ENCODE measurements around the gene NHSL2. TPM values are rescaled to one million over a fixed set of nuclear protein-coding genes. Genes with fewer than 3 reads are reported as not detected.

The NHSL2 gene
- total RNA-seq, 1 donor from 2014 or later: 0.45 TPM

DNA sequence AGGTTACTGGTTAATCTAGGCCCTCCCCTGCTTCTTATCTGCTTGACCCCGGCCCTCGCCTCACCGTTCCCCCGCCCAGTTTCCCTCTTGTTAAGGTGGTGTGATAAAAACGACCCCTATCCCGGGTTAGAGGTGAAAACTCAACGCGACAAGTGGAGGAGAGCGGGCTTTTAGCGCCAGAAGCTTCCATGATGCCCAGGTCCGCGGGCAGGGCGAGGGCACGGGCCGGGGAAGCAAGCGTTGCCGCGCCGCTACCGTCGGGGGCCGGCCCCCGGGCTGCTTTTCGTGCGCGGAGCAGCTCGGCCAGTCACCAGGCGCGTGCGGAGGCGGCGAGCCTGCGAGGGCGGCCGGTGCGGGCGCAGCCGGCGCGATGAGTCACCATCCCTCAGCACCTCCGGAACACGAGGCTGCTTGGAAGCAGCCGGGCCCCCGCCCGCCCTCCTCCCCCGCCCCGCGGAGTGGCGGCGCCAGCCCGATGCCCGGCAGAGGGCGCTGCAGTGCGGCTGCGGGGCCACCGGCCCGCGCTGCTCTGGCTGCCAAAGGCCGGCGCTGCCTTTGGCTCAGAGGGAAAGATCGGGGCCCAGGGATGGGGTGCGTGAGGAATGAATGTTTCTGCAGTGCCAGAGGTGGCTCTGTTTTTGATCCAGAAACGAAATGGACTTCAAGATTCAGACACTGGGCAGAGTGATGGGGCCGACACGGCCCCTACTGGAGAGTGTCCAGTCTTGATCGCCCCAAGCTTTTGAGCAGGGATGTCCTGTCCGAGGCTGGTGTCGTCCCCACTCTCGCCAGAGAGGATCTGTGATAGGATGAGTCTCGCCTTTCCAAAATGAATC lies 107.8 kb downstream of the NHSL2 start:
- DNase-seq (ENCODE audit: low read depth): peak; percentile 72

DNA sequence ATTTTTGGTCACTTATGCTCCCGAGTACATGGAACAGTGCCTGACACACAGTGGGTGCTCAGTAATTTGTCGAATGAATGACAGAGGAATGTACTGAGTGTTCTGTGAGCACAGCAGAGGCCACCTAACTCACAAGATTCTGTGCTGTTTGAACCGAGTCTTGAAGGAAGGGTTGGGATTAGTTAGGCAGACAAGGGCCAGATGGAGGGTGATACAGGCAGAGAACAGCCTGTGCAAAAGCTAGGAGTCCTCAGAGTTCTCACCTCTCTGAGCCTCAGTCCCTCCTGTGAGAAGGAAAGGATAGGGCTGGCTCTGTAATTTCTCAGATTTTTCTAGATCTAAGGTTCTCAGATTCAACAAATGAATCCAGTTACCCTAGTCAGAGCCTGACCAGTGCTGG lies 108.8 kb downstream of the NHSL2 start:
- no peak for DNase-seq (ENCODE audit: low read depth)

DNA sequence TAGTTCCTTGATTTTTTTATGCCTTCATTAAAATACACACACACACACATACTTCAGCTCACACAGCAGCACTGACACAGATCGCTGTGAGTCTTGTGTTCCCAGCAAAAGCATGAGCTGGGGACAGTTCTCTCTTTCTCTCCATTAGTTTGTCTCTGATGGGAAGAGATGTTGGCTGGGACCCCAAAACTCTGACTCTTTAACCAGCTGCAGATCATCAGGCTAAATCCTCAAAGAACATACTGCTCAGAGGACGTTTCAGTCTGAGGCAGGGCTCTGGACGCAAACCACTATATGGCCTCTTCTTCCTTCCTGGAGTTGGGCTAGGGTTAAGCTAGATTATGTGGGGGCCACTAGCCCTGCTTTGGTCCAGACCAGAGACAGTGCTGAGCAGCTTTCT lies 109.6 kb downstream of the NHSL2 start:
- DNase-seq (ENCODE audit: low read depth): no peak

DNA sequence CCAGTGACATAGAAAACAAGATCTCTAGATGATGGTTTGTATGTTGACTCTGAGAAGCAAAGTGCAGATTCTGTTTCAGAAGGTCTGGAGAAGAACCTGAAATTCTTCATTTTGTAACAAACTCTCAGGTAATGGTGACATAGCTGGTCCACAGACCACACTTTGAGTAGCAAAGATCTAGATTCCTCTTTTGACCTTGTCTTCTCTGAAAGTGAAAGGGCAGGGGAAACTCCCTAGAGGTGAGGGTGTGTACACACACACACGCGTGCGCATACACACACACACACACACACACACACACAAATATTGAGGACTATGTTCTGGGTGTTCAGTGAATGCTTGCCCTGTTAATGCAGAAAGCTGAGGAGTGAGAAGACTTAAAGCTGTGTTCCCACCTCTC lies 110.1 kb downstream of the NHSL2 start:
- no peak for DNase-seq (ENCODE audit: low read depth)

DNA sequence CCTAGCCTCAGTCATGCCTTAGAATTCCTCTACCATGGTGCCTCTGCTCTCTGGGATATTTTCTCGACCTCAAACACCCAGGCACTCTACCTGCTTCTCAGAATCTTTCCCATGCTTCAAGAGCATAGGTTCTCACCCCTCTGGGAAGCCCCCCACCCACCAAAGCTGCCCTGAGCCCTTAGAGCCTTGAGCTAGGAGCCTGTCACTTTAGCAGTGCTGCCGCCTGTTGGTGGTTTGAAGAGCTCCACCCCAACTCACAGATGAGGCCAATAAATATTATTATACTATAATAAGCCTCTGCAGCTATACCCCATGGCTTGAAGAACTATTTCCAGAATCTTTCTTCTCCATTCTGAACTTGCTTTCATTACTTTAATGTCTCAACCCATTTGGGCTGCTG lies 111.3 kb downstream of the NHSL2 start:
- DNase-seq (ENCODE audit: low read depth): no peak

DNA sequence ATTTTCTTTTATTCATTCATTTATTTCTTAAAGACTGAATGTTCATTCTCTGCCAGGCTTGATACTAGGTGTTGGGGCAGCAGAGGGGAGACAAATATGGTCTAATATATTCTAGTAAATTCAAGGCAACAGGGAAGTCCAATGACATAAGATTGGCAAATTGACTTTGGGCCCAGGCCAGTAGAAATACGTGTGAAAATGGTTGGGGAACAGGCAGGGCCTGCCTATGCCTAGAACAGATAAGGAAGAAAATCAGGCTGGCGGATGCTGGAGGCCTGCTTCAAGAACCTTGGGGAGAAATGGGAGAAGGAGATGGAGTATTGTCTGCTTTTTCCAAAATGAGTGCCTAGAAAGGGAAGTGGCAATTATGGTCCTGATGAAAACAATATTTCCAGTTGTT lies 112.4 kb downstream of the NHSL2 start:
- no peak for DNase-seq (ENCODE audit: low read depth)

DNA sequence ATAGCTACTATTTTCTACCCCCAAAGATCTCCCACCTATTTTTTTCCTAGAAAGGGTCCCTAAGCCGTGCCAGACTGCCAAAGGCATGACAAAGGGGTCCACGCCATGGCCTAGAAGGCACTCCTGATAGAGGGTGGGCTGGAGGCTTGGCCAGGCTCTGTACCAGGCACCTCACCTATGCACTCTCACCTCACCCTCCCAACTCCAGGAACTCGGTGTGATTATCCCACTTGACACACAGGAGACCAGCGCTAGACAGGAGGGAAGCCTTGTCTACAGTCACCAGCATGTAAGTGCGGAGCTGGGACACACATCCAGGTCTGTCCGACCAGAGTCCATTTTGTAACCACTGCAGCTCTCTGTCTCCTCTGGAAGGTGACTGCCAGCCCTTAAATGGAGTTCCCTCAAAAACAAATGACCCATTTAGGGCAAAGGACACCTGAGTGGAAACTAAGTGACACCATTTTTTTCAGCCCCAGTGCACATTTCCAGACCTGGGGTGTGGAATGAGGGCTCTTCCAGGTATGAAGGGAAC lies 114.7 kb downstream of the NHSL2 start:
- DNase-seq (ENCODE audit: low read depth): no peak

DNA sequence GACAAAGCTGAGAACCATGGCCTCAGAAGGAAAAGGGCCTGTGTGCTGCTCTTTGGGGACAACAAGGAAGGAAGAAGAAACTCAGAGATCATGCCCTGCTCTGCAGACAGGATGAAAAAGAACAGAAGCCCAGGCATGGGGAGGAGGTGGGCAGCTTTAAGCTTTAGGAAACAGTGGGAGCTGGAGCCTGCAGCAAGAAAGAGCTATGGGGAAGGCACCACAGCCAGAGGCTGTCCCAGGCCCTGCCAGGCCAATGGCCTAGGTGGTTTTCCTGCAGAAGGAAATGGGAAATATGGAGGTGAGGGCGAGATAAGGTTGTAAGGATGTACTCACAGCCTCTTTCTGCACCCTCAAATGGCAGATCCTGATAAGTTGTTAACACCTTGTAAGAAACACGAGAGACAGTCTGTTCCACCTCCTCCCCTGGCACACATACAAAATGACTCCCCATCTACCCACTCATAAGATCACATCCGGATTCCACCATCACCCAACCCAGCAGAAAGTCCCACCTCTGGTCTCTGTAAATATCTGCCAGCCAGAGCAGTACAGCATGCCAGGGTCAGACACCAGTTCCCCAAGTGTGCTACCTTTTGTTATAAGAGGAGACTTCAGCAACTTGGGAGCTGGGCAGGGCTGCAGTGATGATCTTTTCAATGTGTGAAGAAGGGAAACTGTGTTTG lies 115.8 kb downstream of the NHSL2 start:
- DNase-seq (ENCODE audit: low read depth): no peak

DNA sequence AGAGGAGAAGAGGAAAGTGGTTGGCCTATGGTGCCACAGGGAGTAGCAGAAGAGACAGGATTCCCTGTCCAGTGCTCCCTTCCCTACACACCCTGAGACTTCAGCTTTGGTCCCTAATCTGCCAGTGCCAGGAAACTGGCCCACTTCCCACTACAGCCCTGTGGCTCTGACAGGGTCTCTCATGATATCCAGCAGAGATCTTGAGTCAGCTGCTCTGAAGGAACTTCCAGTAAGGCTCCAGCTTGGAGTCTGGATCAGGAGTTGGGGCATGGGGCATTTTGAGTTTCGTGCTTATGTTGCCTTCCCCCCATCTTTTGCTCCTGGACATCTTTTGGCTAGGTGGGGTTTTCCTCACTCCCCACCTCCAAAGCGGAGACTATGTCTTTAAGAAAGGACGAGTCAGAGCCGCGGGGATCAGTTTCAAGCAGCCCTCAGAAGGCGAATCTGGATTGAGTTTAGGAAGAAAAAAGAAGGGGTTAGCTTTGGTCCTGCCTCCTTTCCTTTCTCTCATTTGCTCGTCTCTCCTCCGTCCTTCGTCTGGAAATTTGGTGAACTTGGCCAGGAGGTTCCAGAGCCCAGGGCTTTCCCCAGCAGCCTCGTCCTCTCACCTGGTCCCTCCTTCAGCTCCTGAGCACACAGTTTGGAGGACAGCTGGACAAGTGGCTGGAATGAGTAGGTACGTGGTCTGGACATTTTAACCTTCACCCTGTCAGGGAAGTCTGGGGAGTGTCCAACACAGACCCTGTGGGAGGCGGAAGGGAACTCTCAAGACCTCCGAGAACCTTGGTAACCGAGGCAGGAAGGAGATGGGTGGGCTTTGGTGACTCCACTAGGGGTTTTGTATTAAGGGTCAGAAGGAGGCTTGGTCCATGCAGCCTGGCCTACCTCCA lies 116.6 kb downstream of the NHSL2 start:
- DNase-seq (ENCODE audit: low read depth): no peak

DNA sequence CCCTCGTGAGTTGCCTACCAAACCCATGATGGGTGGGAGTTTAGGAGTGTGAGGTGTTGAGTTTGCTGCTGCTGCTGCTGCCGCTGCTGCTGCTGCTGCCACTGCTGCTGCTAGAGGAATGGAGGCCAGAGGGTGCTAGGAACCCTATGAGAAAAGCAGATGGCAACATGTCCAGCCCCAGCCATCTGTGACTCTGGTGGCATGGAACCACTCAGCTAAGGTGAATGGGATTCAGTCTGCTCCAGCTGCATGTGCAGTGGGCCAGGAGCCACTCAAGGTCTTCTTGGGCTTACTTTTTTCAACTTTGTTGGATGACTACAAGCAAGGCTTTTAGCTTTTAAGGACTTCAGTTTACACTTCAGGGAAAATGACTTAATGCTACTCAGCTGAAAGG lies 117.3 kb downstream of the NHSL2 start:
- no peak for DNase-seq (ENCODE audit: low read depth)

DNA sequence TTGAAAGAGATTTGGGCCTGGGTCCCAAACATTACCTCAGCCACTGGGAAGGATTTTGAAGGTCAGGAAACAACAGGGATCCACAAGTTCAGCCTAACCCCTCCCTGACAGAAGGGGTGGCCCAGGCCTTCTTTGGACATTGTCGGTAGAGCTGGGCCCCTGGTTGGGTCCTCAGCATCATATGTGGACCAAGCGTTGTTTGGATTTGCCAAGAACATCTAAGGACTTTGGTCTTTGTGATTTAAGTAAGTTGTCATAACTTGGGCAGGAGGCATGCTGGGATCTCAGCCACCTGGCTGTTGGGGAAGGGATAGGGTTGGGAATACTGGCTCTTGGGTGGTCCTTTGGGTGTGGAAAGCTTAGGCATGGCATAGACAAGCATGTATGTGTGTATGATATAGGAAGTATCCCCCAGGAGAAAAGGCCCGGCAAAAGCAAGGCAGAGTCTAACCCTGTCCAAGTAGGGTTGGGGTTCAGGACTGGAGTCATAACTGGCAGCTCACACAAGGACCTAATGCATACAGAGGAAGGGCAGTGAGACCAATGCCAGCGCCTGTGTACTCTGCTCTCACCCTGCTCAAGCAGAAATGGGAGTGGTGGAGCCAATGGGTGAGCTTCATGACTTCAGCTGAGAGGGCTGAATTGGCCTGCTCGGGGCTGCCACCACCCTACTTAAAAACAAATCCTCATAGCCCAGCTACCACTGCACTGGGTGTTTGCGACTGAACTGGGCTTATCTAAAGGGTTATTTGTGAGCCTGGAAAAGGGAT lies 118.2 kb downstream of the NHSL2 start:
- no peak for DNase-seq (ENCODE audit: low read depth)

DNA sequence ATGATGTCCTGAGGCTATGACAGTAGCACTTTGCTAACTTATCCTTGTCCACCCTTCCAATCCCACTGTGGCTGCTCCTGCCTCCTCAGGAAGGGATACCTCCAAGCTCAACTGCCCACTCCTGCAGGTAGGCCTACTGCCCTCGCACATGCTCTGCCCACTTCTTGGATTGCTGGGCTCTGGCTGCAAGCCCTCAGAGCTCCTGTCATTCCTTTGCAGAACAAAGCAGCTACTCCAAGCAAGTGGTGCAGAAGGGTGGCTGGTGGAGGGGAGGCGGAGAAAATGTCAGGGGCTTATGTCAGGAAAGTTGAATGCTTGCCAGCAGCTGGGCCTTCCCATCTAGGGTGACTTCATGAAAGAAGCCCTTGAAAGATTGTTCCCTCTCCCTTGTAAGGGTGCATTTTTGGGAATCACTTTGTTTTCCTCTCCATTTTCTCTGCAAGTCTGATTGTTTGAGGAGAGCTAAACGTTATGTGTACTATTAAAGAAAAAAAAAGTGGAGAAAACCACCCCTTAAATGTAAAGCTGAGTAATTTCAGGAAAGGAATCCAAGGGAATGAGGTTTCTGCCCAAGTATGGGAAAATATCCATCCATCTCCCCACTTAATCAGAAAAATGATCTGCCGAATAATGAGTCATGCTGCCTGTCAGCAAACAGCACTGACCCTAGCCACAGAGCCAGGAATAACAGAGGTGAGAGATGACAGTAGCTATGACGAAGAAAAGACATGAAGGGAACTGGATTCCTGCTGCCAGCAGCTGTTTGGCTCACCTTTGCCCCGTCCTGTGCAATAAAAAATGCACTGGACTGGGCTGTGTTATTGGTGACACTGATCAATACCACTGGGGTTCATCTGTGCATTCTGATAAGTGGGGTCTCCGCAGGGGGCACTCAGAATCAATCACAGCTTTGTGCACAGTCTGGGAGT lies 119.1 kb downstream of the NHSL2 start:
- peak; percentile 81 for DNase-seq (ENCODE audit: low read depth)

DNA sequence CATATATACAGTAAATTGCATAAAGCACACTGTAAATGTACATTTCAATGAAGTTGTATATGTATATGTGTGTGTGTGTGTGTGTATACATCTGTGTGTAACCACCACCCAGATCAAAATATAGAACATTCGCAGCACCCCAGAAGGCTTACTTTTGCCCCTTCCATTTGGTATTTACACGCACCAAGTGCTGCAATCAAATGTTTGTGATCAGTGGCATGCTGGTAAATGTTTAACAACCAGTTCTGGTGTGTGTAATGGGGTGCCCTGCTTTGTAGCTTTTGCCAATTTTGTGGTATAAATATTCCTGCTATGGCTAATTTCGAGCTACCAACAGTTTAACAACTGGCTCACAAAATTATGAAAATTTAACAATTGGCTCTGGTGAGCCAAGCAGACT lies 119.8 kb downstream of the NHSL2 start:
- DNase-seq (ENCODE audit: low read depth): peak; percentile 57

DNA sequence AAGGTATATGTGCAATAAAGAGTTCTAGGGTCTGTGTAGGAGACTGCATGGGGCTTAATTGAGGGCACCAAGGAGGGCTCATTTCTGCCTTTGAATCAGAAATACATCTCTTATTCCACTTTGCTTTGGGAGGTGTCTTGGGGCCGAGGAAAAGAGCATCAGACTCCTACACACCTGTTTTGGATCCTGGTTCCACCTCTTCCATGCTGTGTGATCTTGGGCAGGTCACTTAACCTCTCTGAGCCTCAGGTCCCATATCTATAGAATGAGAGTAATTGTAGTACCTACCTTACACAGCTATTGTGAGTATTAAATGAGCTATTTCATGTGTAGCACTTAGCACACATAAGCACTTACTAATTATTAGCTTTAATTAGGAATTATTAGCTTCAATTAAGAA lies 120.5 kb downstream of the NHSL2 start:
- no peak for DNase-seq (ENCODE audit: low read depth)

DNA sequence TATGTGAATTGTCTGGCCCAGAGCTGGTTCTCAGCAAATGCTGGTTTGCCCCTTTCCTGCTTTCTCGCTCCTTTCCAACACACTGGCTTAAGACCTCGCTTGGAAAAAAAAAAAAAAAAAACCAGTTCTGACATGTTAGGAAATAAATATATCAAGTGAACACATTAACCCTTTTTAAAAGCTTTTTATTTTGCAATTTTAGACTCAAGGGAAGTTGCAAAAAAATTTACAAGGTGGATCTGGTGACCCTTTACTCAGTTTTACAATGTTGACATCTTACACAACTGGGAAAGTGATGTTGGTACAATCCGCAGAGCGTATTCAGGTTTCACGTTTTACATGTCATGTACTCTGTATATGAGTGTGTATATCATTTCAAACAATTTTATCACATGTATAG lies 121.0 kb downstream of the NHSL2 start:
- no peak for DNase-seq (ENCODE audit: low read depth)

DNA sequence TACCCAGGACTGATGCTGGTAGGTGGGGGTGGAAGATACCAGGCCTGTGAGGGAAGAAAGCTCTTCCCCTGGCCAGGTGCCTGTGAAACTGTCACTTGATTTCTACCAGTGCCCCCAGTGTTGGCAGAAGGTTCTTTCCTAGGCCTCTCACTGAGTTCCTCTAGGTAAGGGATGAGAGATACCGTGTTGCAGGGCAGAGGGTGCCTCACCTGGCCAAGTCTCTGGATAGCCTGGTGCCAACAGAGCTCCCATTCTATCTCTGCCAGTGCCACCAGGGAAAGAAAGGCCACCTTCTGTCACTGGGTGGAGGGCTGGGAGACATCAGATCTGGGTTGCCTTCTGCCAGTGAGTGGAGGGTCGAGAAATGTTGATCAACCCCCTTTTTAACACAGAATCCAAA lies 127.0 kb downstream of the NHSL2 start:
- no peak for DNase-seq (ENCODE audit: low read depth)

DNA sequence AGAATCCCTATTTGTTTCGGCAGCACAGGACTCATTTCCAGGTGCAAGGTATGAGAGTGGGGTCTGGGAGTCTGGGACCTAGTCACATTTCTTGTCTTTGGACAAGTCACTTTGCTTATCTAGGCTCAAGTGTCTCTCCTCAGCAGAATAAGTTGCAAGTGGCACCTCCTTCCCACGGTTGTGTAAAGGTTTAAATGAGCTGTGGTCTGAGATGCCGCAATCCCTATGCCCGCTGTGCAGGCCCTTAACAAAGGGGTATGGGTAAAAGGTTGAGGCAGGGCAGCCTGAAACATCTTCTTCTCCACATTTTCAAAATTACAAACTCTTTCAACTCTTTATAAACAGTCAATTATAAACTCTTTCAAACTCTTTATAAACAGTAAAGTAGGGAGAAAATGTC lies 127.4 kb downstream of the NHSL2 start:
- DNase-seq (ENCODE audit: low read depth): no peak

DNA sequence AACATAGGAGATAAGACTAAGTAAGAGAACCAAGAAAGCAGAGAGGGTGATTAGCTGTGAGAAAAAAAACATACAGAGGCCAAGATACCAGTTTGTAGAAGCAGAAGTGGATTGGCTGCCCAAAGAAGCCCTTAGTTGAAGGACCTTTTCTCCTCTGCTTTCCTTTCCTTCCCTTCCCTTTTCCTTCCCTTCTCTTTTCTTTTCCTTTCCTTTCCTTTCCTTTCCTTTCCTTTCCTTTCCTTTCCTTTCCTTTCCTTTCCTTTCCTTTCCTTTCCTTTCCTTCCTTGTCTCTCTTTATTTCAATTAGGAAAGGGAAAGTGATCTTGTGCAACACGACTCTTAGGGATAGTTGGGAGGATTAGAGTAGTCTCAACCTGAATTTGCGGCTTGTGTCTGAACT lies 128.2 kb downstream of the NHSL2 start:
- DNase-seq (ENCODE audit: low read depth): no peak

DNA sequence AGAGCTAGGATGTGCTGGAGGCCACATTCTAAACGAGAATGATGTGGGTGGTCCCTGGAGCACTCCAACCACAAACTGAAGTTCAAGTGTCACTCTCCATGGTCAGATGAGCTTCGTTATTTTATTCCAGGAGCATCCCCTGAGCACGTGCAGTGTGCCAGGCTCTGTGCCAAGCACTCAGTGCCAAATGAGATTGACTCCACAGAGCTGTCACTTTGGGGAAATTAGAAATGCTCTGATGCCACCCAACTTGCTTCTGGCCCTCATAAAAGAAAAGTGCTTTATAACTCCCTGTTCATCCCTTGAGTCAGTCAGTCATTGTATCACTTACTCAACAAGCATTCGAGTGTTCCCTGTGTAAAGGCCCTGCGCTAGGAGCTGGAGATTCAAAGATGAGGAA lies 129.9 kb downstream of the NHSL2 start:
- DNase-seq (ENCODE audit: low read depth): no peak

DNA sequence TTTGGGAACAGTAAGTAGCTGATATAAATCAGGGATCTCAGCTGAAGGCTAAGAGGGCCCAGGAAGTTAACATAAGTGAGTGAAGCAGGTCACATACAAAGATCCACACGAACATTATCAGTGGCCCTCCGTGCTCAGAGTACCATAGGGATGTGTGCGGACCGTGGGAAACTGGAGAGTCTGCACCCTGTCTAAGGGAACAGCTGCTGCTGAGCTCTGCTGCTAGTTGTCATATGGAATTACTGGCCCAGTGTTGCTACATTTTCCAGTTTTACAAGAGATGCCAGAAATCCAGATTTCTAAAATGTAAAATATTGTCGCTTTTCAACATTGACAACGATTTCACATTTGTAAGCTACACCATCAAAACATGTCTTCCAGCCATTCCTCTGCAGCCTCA lies 130.5 kb downstream of the NHSL2 start:
- DNase-seq (ENCODE audit: low read depth): no peak
